IMR-90 (cell line): ENCODE measurements around the gene THSD1. TPM values are rescaled to one million over a fixed set of nuclear protein-coding genes. Genes with fewer than 3 reads are reported as not detected.
A peak's percentile ranks its signal among the peaks of the same experiment; 100 is the strongest.

Experiments
- ATAC-seq: fragments of 200-7000 bp; cut with Tn5 transposase; 2 replicates; pipeline ENCODE4 v1.9.1; 2020; ENCODE audit warnings: low read depth, mild to moderate bottlenecking, moderate library complexity
- BruUV-seq: library from RNA; stranded (reverse); fragments of 400-500 nt; replicated peaks from 2 replicates; lab custom pipeline; 2021; lab: Mats Ljungman, UMichigan
- CTCF ChIA-PET: fragments of 300-600 bp; formaldehyde crosslinking; extraction: SDS; loops from one replicate; lab custom pipeline; 2021; ENCODE audit warnings: antibody characterized with exemption; lab: Yijun Ruan, JAX
- POLR2A ChIA-PET: fragments of 300-600 bp; sonication (Branson Sonifier 250); formaldehyde crosslinking; loops from one replicate; lab custom pipeline; 2022; ENCODE audit warnings: antibody characterized with exemption; ENCODE audit not compliant: unreplicated experiment; lab: Charles Lee
- DNase-seq: peaks from one replicate; pipeline ENCODE4 v3.0.0; 2013
- H2AFZ ChIP-seq: replicated peaks from 2 replicates; pipeline ENCODE3; 2013; ENCODE audit warnings: low read length, mild to moderate bottlenecking; ENCODE audit not compliant: poor library complexity
- H2AK5ac ChIP-seq: 2 replicates; pipeline ENCODE4 v1.6.1; 2013; ENCODE audit warnings: low read depth, low read length, inconsistent platforms
- H2AK9ac ChIP-seq: replicated peaks from 2 replicates; pipeline ENCODE3; 2013; ENCODE audit warnings: mild to moderate bottlenecking, low read depth, low read length, moderate library complexity; ENCODE audit not compliant: poor library complexity
- H2BK120ac ChIP-seq: 2 replicates; pipeline ENCODE4 v1.6.1; 2013; ENCODE audit warnings: low read depth, low read length, inconsistent platforms
- H2BK15ac ChIP-seq: 3 replicates; pipeline ENCODE4 v1.6.1; 2013; ENCODE audit warnings: low read depth, low read length, inconsistent platforms
- H2BK20ac ChIP-seq: 2 replicates; pipeline ENCODE4 v1.6.1; 2013; ENCODE audit warnings: low read depth, mild to moderate bottlenecking, inconsistent platforms, low read length, moderate library complexity
- H2BK5ac ChIP-seq: 2 replicates; pipeline ENCODE4 v1.6.1; 2013; ENCODE audit warnings: mild to moderate bottlenecking, low read depth, low read length, inconsistent platforms; ENCODE audit not compliant: poor library complexity, severe bottlenecking
- H3K14ac ChIP-seq: replicated peaks from 2 replicates; pipeline ENCODE4 v1.6.1; 2013; ENCODE audit warnings: low read depth, low read length, inconsistent platforms
- H3K18ac ChIP-seq: 2 replicates; pipeline ENCODE4 v1.6.1; 2013; ENCODE audit warnings: low read depth, low read length, control low read depth
- H3K23ac ChIP-seq: 2 replicates; pipeline ENCODE4 v1.6.1; 2013; ENCODE audit warnings: low read depth, low read length, inconsistent platforms
- H3K27ac ChIP-seq: 2 replicates; pipeline ENCODE4 v1.5.1; 2013; ENCODE audit warnings: mild to moderate bottlenecking, control low read depth, low read length; ENCODE audit not compliant: insufficient read depth
- H3K27me3 ChIP-seq: 2 replicates; pipeline ENCODE4 v1.6.1; 2013; ENCODE audit warnings: low read length; ENCODE audit not compliant: control insufficient read depth, insufficient read depth
- H3K36me3 ChIP-seq: 2 replicates; pipeline ENCODE4 v1.6.1; 2013; ENCODE audit warnings: low read length, mixed read lengths; ENCODE audit not compliant: control insufficient read depth, insufficient read depth
- H3K4ac ChIP-seq: 2 replicates; pipeline ENCODE4 v1.6.1; 2013; ENCODE audit warnings: low read depth, low read length, inconsistent platforms
- H3K4me1 ChIP-seq: 2 replicates; pipeline ENCODE4 v1.6.1; 2013; ENCODE audit warnings: low read length, mixed read lengths; ENCODE audit not compliant: control insufficient read depth, insufficient read depth
- H3K4me2 ChIP-seq: 2 replicates; pipeline ENCODE4 v1.6.1; 2013; ENCODE audit warnings: low read depth, mild to moderate bottlenecking, control low read depth, low read length, moderate library complexity
- H3K4me3 ChIP-seq: 2 replicates; pipeline ENCODE4 v1.5.1; 2013; ENCODE audit warnings: low read depth, mild to moderate bottlenecking, control low read depth, low read length, moderate library complexity; ENCODE audit not compliant: insufficient read depth
- H3K56ac ChIP-seq: 2 replicates; pipeline ENCODE4 v1.6.1; 2013; ENCODE audit warnings: low read length, inconsistent platforms; ENCODE audit not compliant: insufficient read depth; ENCODE audit errors: extremely low read depth
- H3K79me1 ChIP-seq, 2 experiments: 2 replicates each; pipeline ENCODE4 v1.6.1; 2013; ENCODE audit warnings: low read length in 2 of 2, inconsistent platforms in 1 of 2, low read depth in 1 of 2
- H3K9ac ChIP-seq: 2 replicates; pipeline ENCODE4 v1.6.1; 2013; ENCODE audit warnings: low read depth, low read length, control low read depth
- H3K9me1 ChIP-seq: 2 replicates; pipeline ENCODE4 v1.6.1; 2013; ENCODE audit warnings: low read length, inconsistent platforms; ENCODE audit not compliant: insufficient read depth
- H3K9me3 ChIP-seq: 2 replicates; pipeline ENCODE4 v1.6.1; 2013; ENCODE audit warnings: low read length; ENCODE audit not compliant: control insufficient read depth, insufficient read depth
- H4K20me1 ChIP-seq: 2 replicates; pipeline ENCODE4 v1.6.1; 2013; ENCODE audit warnings: low read length, inconsistent platforms; ENCODE audit not compliant: insufficient read depth
- H4K5ac ChIP-seq: 2 replicates; pipeline ENCODE4 v1.6.1; 2013; ENCODE audit warnings: mild to moderate bottlenecking, low read depth, low read length, control low read depth
- H4K8ac ChIP-seq, 2 experiments: 2 replicates each; pipeline ENCODE4 v1.6.1; 2013; ENCODE audit warnings: low read depth in 2 of 2, low read length in 2 of 2, control low read depth in 1 of 2, inconsistent platforms in 1 of 2
- H4K91ac ChIP-seq: 2 replicates; pipeline ENCODE4 v1.6.1; 2013; ENCODE audit warnings: low read depth, low read length, inconsistent platforms; ENCODE audit not compliant: insufficient read depth
- CEBPB ChIP-seq: IDR thresholded peaks from 2 replicates; pipeline ENCODE4 v1.6.1; 2012; ENCODE audit warnings: low read depth, low read length, improper control_type of control experiment
- CHD1 ChIP-seq: IDR thresholded peaks from 2 replicates; pipeline ENCODE4 v1.6.1; 2012; ENCODE audit warnings: low read depth, low read length, improper control_type of control experiment
- ELK1 ChIP-seq: fragments of 150-350 bp; IDR thresholded peaks from 2 replicates; pipeline ENCODE4 v1.6.1; 2016; ENCODE audit warnings: low read depth, mild to moderate bottlenecking, low read length, moderate library complexity, borderline replicate concordance
- FOS ChIP-seq: fragments of 150-350 bp; IDR thresholded peaks from 2 replicates; pipeline ENCODE4 v1.6.1; 2016; ENCODE audit warnings: low read depth, low read length
- MAFK ChIP-seq: IDR thresholded peaks from 2 replicates; pipeline ENCODE4 v1.6.1; 2012; ENCODE audit warnings: low read depth, low read length, improper control_type of control experiment
- MAZ ChIP-seq: IDR thresholded peaks from 2 replicates; pipeline ENCODE4 v1.6.1; 2012; ENCODE audit warnings: low read depth, mild to moderate bottlenecking, low read length, improper control_type of control experiment, moderate library complexity, borderline replicate concordance
- MXI1 ChIP-seq: IDR thresholded peaks from 2 replicates; pipeline ENCODE4 v1.6.1; 2012; ENCODE audit warnings: low read depth, mild to moderate bottlenecking, low read length, moderate library complexity, borderline replicate concordance
- NFE2L2 ChIP-seq: fragments of 150-350 bp; IDR thresholded peaks from 2 replicates; pipeline ENCODE4 v1.6.1; 2016; ENCODE audit warnings: low read depth, mild to moderate bottlenecking, low read length
- POLR2A ChIP-seq: IDR thresholded peaks from 2 replicates; pipeline ENCODE4 v1.6.1; 2012; ENCODE audit warnings: mild to moderate bottlenecking, low read depth, low read length
- RAD21 ChIP-seq: IDR thresholded peaks from 2 replicates; pipeline ENCODE4 v1.6.1; 2012; ENCODE audit warnings: low read length, improper control_type of control experiment
- RCOR1 ChIP-seq: IDR thresholded peaks from 2 replicates; pipeline ENCODE4 v1.6.1; 2012; ENCODE audit warnings: mild to moderate bottlenecking, low read length, improper control_type of control experiment; ENCODE audit not compliant: insufficient replicate concordance
- RFX5 ChIP-seq: IDR thresholded peaks from 2 replicates; pipeline ENCODE4 v1.8.0; 2012; ENCODE audit warnings: low read depth, mild to moderate bottlenecking, low read length, moderate library complexity
- USF2 ChIP-seq: fragments of 150-350 bp; IDR thresholded peaks from 2 replicates; pipeline ENCODE4 v1.6.1; 2017; ENCODE audit warnings: mild to moderate bottlenecking, antibody characterized with exemption, low read length, low read depth
- WGBS, 2 experiments: methylation state at CpG; one replicate each; pipeline versions ENCODE4 v1.1.5 to v1.1.7; 2013; ENCODE audit warnings: missing lambda C conversion rate in 2 of 2; ENCODE audit not compliant: insufficient read length in 1 of 2; ENCODE audit errors: extremely low coverage in 2 of 2; 5-methylcytosine and 5-hydroxymethylcytosine counted together
- dilution Hi-C: fragments of 300-500 bp; cut with HindIII; formaldehyde crosslinking; loops from one replicate; pipeline ENCODE4 v1.14.3; 2018; ENCODE audit warnings: low sequenced_read_pairs; ENCODE audit not compliant: unreplicated experiment
- in situ Hi-C: fragments of 300-500 bp; cut with MboI; formaldehyde crosslinking; loops from 3 replicates; pipeline ENCODE4 v1.14.3; 2019; ENCODE audit warnings: low sequenced_read_pairs, inconsistent platforms, mixed read lengths
- intact Hi-C: fragments of 100-400 bp; cut with micrococcal nuclease; formaldehyde crosslinking; loops from 2 replicates; pipeline ENCODE4 v1.10.0; 2022
- polyA plus RNA-seq, 3 experiments: library from polyadenylated mRNA; depleted of rRNA; stranded (reverse); fragments of >200 nt; gene quantifications; 2 replicates each; pipeline ENCODE4 v1.2.3, GENCODE V29; 2012; ENCODE audit warnings: low replicate concordance in 1 of 3
- total RNA-seq: library from RNA; depleted of rRNA; stranded (reverse); fragments of >200 nt; gene quantifications from 2 replicates; pipeline ENCODE4 v1.2.3, GENCODE V29; 2012
- TF ChIP-seq, protein P1 (sequence below): conservative IDR thresholded peaks from 2 replicates; pipeline ENCODE4 v1.5.1; 2012; ENCODE audit warnings: mild to moderate bottlenecking, low read depth, low read length, improper control_type of control experiment

Gene THSD1
- total and polyA plus RNA-seq, 2 of the 4 experiments (the other 2 are of a cell fraction) = 12.1 to 19.0 TPM

GRCh38 chr13:52449331-52450011 lies 43.5 kb upstream of the THSD1 start:
- H3K27ac ChIP-seq = peak overlapping the region; percentile 83
- H3K9me3 ChIP-seq = no peaks in the 10 kb centered on the region
- peaks cover 11% of the 10 kb centered on the region for H3K9me1 ChIP-seq
- ChIA-PET POLR2A (interaction anchor here (0.6 to 0.7 kb wide), 2 partner anchors 291 to 534 kb away, joined by 3 to 4 read pairs; no protein-coding TSS in a partner anchor), CTCF (interaction anchor here (0.8 to 1.5 kb wide), 3 partner anchors 33 to 104 kb away, joined by 3 to 7 read pairs (median 6); partner anchors contain the start of gene THSD1)
- ATAC-seq (no peak), DNase-seq (no peak)
- WGBS, 2 experiments = 0% methylated on average over 1 of the region's 10 CpGs; no CpG with 5 or more reads in 1 of the 2 experiments
- in situ Hi-C loops = loop anchor here (10.0 to 25.0 kb wide), 3 partner anchors 205 to 437 kb away; partner anchors contain the start of genes ALG11, ATP7B, SUGT1 and UTP14C
- H3K4ac ChIP-seq = peak overlapping the region; percentile 96
- H4K91ac ChIP-seq = peak overlapping the region; percentile 80; the same call in 1 of the 2 replicates
- peak overlapping the region; percentile 81 for H2BK5ac ChIP-seq
- peak overlapping the region; percentile 53 for H4K5ac ChIP-seq
- H3K56ac ChIP-seq = peak overlapping the region; percentile 81
- peaks cover 19 to 31% of the 10 kb centered on the region in 2 experiments; a peak in 3 of 4 replicates for H3K79me1 ChIP-seq
- peak overlapping the region; percentile 98 for H2AFZ ChIP-seq
- H3K9ac ChIP-seq = peak overlapping the region; percentile 81
- intact Hi-C loops = loop anchor here (2.0 to 10.0 kb wide), 6 partner anchors 102 to 995 kb away; partner anchors contain the start of genes ALG11, ATP7B and INTS6
- H2BK15ac ChIP-seq = no peak overlapping the region
- no peaks in the 10 kb centered on the region for H3K36me3 ChIP-seq
- H3K4me3 ChIP-seq = peak overlapping the region; percentile 73
- H4K20me1 ChIP-seq = peaks cover 5% of the 10 kb centered on the region; the same call in 1 of the 2 replicates
- H2AK9ac ChIP-seq = peak overlapping the region; percentile 97
- H3K14ac ChIP-seq = peak overlapping the region; percentile 71
- H2BK120ac ChIP-seq = peak overlapping the region; percentile 77
- dilution Hi-C loops = no loop called here
- H4K8ac ChIP-seq = peak overlapping the region; percentile 49 to 77; a peak in 3 of 4 replicates
- H2BK20ac ChIP-seq = peak overlapping the region; percentile 16; the same call in 1 of the 2 replicates
- H2AK5ac ChIP-seq = no peak overlapping the region
- H3K18ac ChIP-seq = peak overlapping the region; percentile 77
- H3K4me1 ChIP-seq = peaks cover 7% of the 10 kb centered on the region
- peak overlapping the region; percentile 75 for H3K23ac ChIP-seq
- H3K4me2 ChIP-seq = peak overlapping the region; percentile 89
- no peaks in the 10 kb centered on the region for H3K27me3 ChIP-seq
- BruUV-seq = no TSS peak
- no peak for TF ChIP-seq FOS
- no peak for TF ChIP-seq USF2
- no peak for TF ChIP-seq CHD1
- no peak for TF ChIP-seq MAFK
- no peak for TF ChIP-seq CEBPB
- TF ChIP-seq RCOR1 = no peak
- TF ChIP-seq RAD21 = no peak
- TF ChIP-seq MXI1 = no peak
- no peak for TF ChIP-seq NFE2L2
- no peak for TF ChIP-seq POLR2A
- no peak for TF ChIP-seq ELK1
- TF ChIP-seq, protein P1, sequence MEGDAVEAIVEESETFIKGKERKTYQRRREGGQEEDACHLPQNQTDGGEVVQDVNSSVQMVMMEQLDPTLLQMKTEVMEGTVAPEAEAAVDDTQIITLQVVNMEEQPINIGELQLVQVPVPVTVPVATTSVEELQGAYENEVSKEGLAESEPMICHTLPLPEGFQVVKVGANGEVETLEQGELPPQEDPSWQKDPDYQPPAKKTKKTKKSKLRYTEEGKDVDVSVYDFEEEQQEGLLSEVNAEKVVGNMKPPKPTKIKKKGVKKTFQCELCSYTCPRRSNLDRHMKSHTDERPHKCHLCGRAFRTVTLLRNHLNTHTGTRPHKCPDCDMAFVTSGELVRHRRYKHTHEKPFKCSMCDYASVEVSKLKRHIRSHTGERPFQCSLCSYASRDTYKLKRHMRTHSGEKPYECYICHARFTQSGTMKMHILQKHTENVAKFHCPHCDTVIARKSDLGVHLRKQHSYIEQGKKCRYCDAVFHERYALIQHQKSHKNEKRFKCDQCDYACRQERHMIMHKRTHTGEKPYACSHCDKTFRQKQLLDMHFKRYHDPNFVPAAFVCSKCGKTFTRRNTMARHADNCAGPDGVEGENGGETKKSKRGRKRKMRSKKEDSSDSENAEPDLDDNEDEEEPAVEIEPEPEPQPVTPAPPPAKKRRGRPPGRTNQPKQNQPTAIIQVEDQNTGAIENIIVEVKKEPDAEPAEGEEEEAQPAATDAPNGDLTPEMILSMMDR = no peak
- TF ChIP-seq MAZ = no peak
- no peak for TF ChIP-seq RFX5
